OCI-LY1 (cell line): ENCODE data around the gene MEIKIN.

Experiments
- H2AFZ ChIP-seq: fragments of 200-600 bp; sonication (generic), shearing (Covaris generic); 2 replicates; pipeline ENCODE4 v1.6.0; 2014; ENCODE audit warnings: antibody characterized with exemption, mild to moderate bottlenecking, low read length
- H3F3A ChIP-seq: fragments of 200-600 bp; sonication (generic), shearing (Covaris generic); 2 replicates; pipeline ENCODE4 v1.6.0; 2014; ENCODE audit warnings: mild to moderate bottlenecking, antibody characterized with exemption, low read length, moderate library complexity; ENCODE audit not compliant: insufficient read depth
- H3K27ac ChIP-seq: fragments of 200-600 bp; sonication (generic); 2 replicates; pipeline ENCODE4 v1.5.1; 2014; ENCODE audit warnings: low read length, mixed run types, mild to moderate bottlenecking, low read depth; ENCODE audit not compliant: poor library complexity, severe bottlenecking
- H3K27me3 ChIP-seq: fragments of 200-600 bp; sonication (generic); 2 replicates; pipeline ENCODE4 v1.6.0; 2014; ENCODE audit warnings: antibody characterized with exemption, mild to moderate bottlenecking, low read length, moderate library complexity; ENCODE audit not compliant: insufficient read depth
- H3K36me3 ChIP-seq: fragments of 200-600 bp; sonication (generic); 2 replicates; pipeline ENCODE4 v1.6.1; 2014; ENCODE audit warnings: mild to moderate bottlenecking, antibody characterized with exemption, low read length, moderate library complexity, mixed read lengths; ENCODE audit not compliant: insufficient read depth
- H3K4me1 ChIP-seq: fragments of 200-600 bp; sonication (generic); 2 replicates; pipeline ENCODE4 v1.5.1; 2014; ENCODE audit warnings: mild to moderate bottlenecking, low read length, moderate library complexity; ENCODE audit not compliant: insufficient read depth, severe bottlenecking
- H3K4me2 ChIP-seq: fragments of 200-600 bp; sonication (generic), shearing (Covaris generic); 2 replicates; pipeline ENCODE4 v1.6.1; 2014; ENCODE audit warnings: low read length
- H3K4me3 ChIP-seq: fragments of 200-600 bp; sonication (generic); 2 replicates; pipeline ENCODE4 v1.5.1; 2014; ENCODE audit warnings: low read length, low read depth, mild to moderate bottlenecking, mixed read lengths; ENCODE audit not compliant: poor library complexity, severe bottlenecking
- H3K79me2 ChIP-seq: fragments of 200-600 bp; shearing (Covaris generic); 2 replicates; pipeline ENCODE4 v1.6.1; 2016; ENCODE audit warnings: mixed run types, low read length, mixed read lengths; ENCODE audit not compliant: insufficient read depth
- H3K9ac ChIP-seq: fragments of 200-600 bp; sonication (generic), shearing (Covaris generic); 2 replicates; pipeline ENCODE4 v1.6.1; 2014; ENCODE audit warnings: mild to moderate bottlenecking, low read length, mixed read lengths
- H3K9me2 ChIP-seq: fragments of 200-600 bp; sonication (generic), shearing (Covaris generic); 2 replicates; pipeline ENCODE4 v1.6.1; 2014; ENCODE audit warnings: low read depth, mild to moderate bottlenecking, low read length, mixed read lengths
- H3K9me3 ChIP-seq: fragments of 200-600 bp; shearing (Covaris generic); 2 replicates; pipeline ENCODE4 v1.6.1; 2014; ENCODE audit warnings: low read length, mixed read lengths
- H4K20me1 ChIP-seq: fragments of 200-600 bp; sonication (generic), shearing (Covaris generic); 2 replicates; pipeline ENCODE4 v1.6.0; 2016; ENCODE audit warnings: mild to moderate bottlenecking, low read length; ENCODE audit not compliant: insufficient read depth
- CTCF ChIP-seq: fragments of 200-600 bp; sonication (generic), shearing (Covaris generic); IDR thresholded peaks from 2 replicates; pipeline ENCODE4 v1.5.1; 2017; ENCODE audit warnings: mild to moderate bottlenecking, antibody characterized with exemption, low read length, moderate library complexity, mixed read lengths
- EZH2 ChIP-seq: fragments of 200-600 bp; sonication (generic), shearing (Covaris generic); IDR thresholded peaks from 2 replicates; pipeline ENCODE4 v1.8.0; 2017; ENCODE audit warnings: borderline replicate concordance, mixed run types, mild to moderate bottlenecking, antibody characterized with exemption, low read length, moderate library complexity, mixed read lengths

MEIKIN gene

GRCh38 chr5:131863700-131864099 is 81.8 kb downstream of the MEIKIN start:
- Histone ChIP-seq H2AFZ (no peak overlapping the region), H3K79me2 (no peaks in the 10 kb centered on the region), H3K9ac (no peak overlapping the region), H3K9me3 (peaks cover 3% of the 10 kb centered on the region; the same call in 1 of the 2 replicates), H3K4me2 (no peak overlapping the region), H3K27ac (no peak overlapping the region), H3K4me1 (no peaks in the 10 kb centered on the region), H3K4me3 (no peak overlapping the region), H4K20me1 (no peaks in the 10 kb centered on the region), H3F3A (no peaks in the 10 kb centered on the region), H3K9me2 (no peaks in the 10 kb centered on the region), H3K36me3 (no peaks in the 10 kb centered on the region), H3K27me3 (no peaks in the 10 kb centered on the region)
- TF ChIP-seq CTCF = no peak
- no peak for TF ChIP-seq EZH2

GRCh38 chr5:131857388-131857787 is 88.1 kb downstream of the MEIKIN start:
- Histone ChIP-seq H3K27ac (no peak overlapping the region), H3K9me2 (no peaks in the 10 kb centered on the region; the same call in 1 of the 2 replicates), H2AFZ (no peak overlapping the region), H3K9ac (no peak overlapping the region), H3K36me3 (no peaks in the 10 kb centered on the region), H3F3A (no peaks in the 10 kb centered on the region), H3K79me2 (no peaks in the 10 kb centered on the region), H3K4me1 (no peaks in the 10 kb centered on the region), H3K4me3 (no peak overlapping the region), H3K4me2 (no peak overlapping the region), H3K9me3 (no peaks in the 10 kb centered on the region), H4K20me1 (no peaks in the 10 kb centered on the region), H3K27me3 (no peaks in the 10 kb centered on the region; the same call in 1 of the 2 replicates)
- TF ChIP-seq CTCF (no peak), EZH2 (no peak)

- H3K9ac ChIP-seq = no peak overlapping the region
- no peaks in the 10 kb centered on the region for H3K79me2 ChIP-seq
- no peaks in the 10 kb centered on the region; the same call in 1 of the 2 replicates for H3K27me3 ChIP-seq
- no peak for TF ChIP-seq CTCF
- TF ChIP-seq EZH2 = no peak
- H3K4me2 ChIP-seq = no peak overlapping the region
- H3K27ac ChIP-seq = no peak overlapping the region
- H4K20me1 ChIP-seq = no peaks in the 10 kb centered on the region
- H2AFZ ChIP-seq = no peak overlapping the region
- no peaks in the 10 kb centered on the region for H3F3A ChIP-seq
- no peaks in the 10 kb centered on the region for H3K9me3 ChIP-seq
- no peaks in the 10 kb centered on the region; the same call in 1 of the 2 replicates for H3K9me2 ChIP-seq
- no peaks in the 10 kb centered on the region for H3K4me1 ChIP-seq
- no peaks in the 10 kb centered on the region for H3K36me3 ChIP-seq
- no peak overlapping the region for H3K4me3 ChIP-seq
These were observed 90.0 kb downstream of the MEIKIN start for GRCh38 chr5:131855452-131855851.
